IMR-90 (cell line): ENCODE data around the gene C10orf90. TPM values are rescaled to one million over a fixed set of nuclear protein-coding genes. Genes with fewer than 3 reads are reported as not detected.

Experiments used
- ATAC-seq: fragments of 200-7000 bp; cut with Tn5 transposase; 2 replicates; pipeline ENCODE4 v1.9.1; 2020; ENCODE audit warnings: low read depth, mild to moderate bottlenecking, moderate library complexity
- Bru-seq: library from RNA; stranded (reverse); fragments of 400-500 nt; gene quantifications from one replicate; lab custom pipeline; 2021; lab: Mats Ljungman, UMichigan
- BruChase-seq, 2 experiments: library from RNA; stranded (reverse); fragments of 400-500 nt; gene quantifications; one replicate each; lab custom pipeline; 2021; lab: Mats Ljungman, UMichigan
- BruUV-seq: library from RNA; stranded (reverse); fragments of 400-500 nt; replicated peaks from 2 replicates; lab custom pipeline; 2021; lab: Mats Ljungman, UMichigan
- CTCF ChIA-PET: fragments of 300-600 bp; formaldehyde crosslinking; extraction: SDS; loops from one replicate; lab custom pipeline; 2021; ENCODE audit warnings: antibody characterized with exemption; lab: Yijun Ruan, JAX
- POLR2A ChIA-PET: fragments of 300-600 bp; sonication (Branson Sonifier 250); formaldehyde crosslinking; loops from one replicate; lab custom pipeline; 2022; ENCODE audit warnings: antibody characterized with exemption; ENCODE audit not compliant: unreplicated experiment; lab: Charles Lee
- DNase-seq: peaks from one replicate; pipeline ENCODE4 v3.0.0; 2013
- H2AFZ ChIP-seq: replicated peaks from 2 replicates; pipeline ENCODE3; 2013; ENCODE audit warnings: low read length, mild to moderate bottlenecking; ENCODE audit not compliant: poor library complexity
- H2AK5ac ChIP-seq: 2 replicates; pipeline ENCODE4 v1.6.1; 2013; ENCODE audit warnings: low read depth, low read length, inconsistent platforms
- H2AK9ac ChIP-seq: replicated peaks from 2 replicates; pipeline ENCODE3; 2013; ENCODE audit warnings: mild to moderate bottlenecking, low read depth, low read length, moderate library complexity; ENCODE audit not compliant: poor library complexity
- H2BK120ac ChIP-seq: 2 replicates; pipeline ENCODE4 v1.6.1; 2013; ENCODE audit warnings: low read depth, low read length, inconsistent platforms
- H2BK15ac ChIP-seq: 3 replicates; pipeline ENCODE4 v1.6.1; 2013; ENCODE audit warnings: low read depth, low read length, inconsistent platforms
- H2BK20ac ChIP-seq: 2 replicates; pipeline ENCODE4 v1.6.1; 2013; ENCODE audit warnings: low read depth, mild to moderate bottlenecking, inconsistent platforms, low read length, moderate library complexity
- H2BK5ac ChIP-seq: 2 replicates; pipeline ENCODE4 v1.6.1; 2013; ENCODE audit warnings: mild to moderate bottlenecking, low read depth, low read length, inconsistent platforms; ENCODE audit not compliant: poor library complexity, severe bottlenecking
- H3K14ac ChIP-seq: replicated peaks from 2 replicates; pipeline ENCODE4 v1.6.1; 2013; ENCODE audit warnings: low read depth, low read length, inconsistent platforms
- H3K18ac ChIP-seq: 2 replicates; pipeline ENCODE4 v1.6.1; 2013; ENCODE audit warnings: low read depth, low read length, control low read depth
- H3K23ac ChIP-seq: 2 replicates; pipeline ENCODE4 v1.6.1; 2013; ENCODE audit warnings: low read depth, low read length, inconsistent platforms
- H3K27ac ChIP-seq: 2 replicates; pipeline ENCODE4 v1.5.1; 2013; ENCODE audit warnings: mild to moderate bottlenecking, control low read depth, low read length; ENCODE audit not compliant: insufficient read depth
- H3K27me3 ChIP-seq: 2 replicates; pipeline ENCODE4 v1.6.1; 2013; ENCODE audit warnings: low read length; ENCODE audit not compliant: control insufficient read depth, insufficient read depth
- H3K36me3 ChIP-seq: 2 replicates; pipeline ENCODE4 v1.6.1; 2013; ENCODE audit warnings: low read length, mixed read lengths; ENCODE audit not compliant: control insufficient read depth, insufficient read depth
- H3K4ac ChIP-seq: 2 replicates; pipeline ENCODE4 v1.6.1; 2013; ENCODE audit warnings: low read depth, low read length, inconsistent platforms
- H3K4me1 ChIP-seq: 2 replicates; pipeline ENCODE4 v1.6.1; 2013; ENCODE audit warnings: low read length, mixed read lengths; ENCODE audit not compliant: control insufficient read depth, insufficient read depth
- H3K4me2 ChIP-seq: 2 replicates; pipeline ENCODE4 v1.6.1; 2013; ENCODE audit warnings: low read depth, mild to moderate bottlenecking, control low read depth, low read length, moderate library complexity
- H3K4me3 ChIP-seq: 2 replicates; pipeline ENCODE4 v1.5.1; 2013; ENCODE audit warnings: low read depth, mild to moderate bottlenecking, control low read depth, low read length, moderate library complexity; ENCODE audit not compliant: insufficient read depth
- H3K56ac ChIP-seq: 2 replicates; pipeline ENCODE4 v1.6.1; 2013; ENCODE audit warnings: low read length, inconsistent platforms; ENCODE audit not compliant: insufficient read depth; ENCODE audit errors: extremely low read depth
- H3K79me1 ChIP-seq, 2 experiments: 2 replicates each; pipeline ENCODE4 v1.6.1; 2013; ENCODE audit warnings: low read length in 2 of 2, inconsistent platforms in 1 of 2, low read depth in 1 of 2
- H3K9ac ChIP-seq: 2 replicates; pipeline ENCODE4 v1.6.1; 2013; ENCODE audit warnings: low read depth, low read length, control low read depth
- H3K9me1 ChIP-seq: 2 replicates; pipeline ENCODE4 v1.6.1; 2013; ENCODE audit warnings: low read length, inconsistent platforms; ENCODE audit not compliant: insufficient read depth
- H3K9me3 ChIP-seq: 2 replicates; pipeline ENCODE4 v1.6.1; 2013; ENCODE audit warnings: low read length; ENCODE audit not compliant: control insufficient read depth, insufficient read depth
- H4K20me1 ChIP-seq: 2 replicates; pipeline ENCODE4 v1.6.1; 2013; ENCODE audit warnings: low read length, inconsistent platforms; ENCODE audit not compliant: insufficient read depth
- H4K5ac ChIP-seq: 2 replicates; pipeline ENCODE4 v1.6.1; 2013; ENCODE audit warnings: mild to moderate bottlenecking, low read depth, low read length, control low read depth
- H4K8ac ChIP-seq, 2 experiments: 2 replicates each; pipeline ENCODE4 v1.6.1; 2013; ENCODE audit warnings: low read depth in 2 of 2, low read length in 2 of 2, control low read depth in 1 of 2, inconsistent platforms in 1 of 2
- H4K91ac ChIP-seq: 2 replicates; pipeline ENCODE4 v1.6.1; 2013; ENCODE audit warnings: low read depth, low read length, inconsistent platforms; ENCODE audit not compliant: insufficient read depth
- BHLHE40 ChIP-seq: fragments of 150-350 bp; IDR thresholded peaks from 2 replicates; pipeline ENCODE4 v1.6.1; 2016; ENCODE audit warnings: mild to moderate bottlenecking, low read depth, low read length
- CEBPB ChIP-seq: IDR thresholded peaks from 2 replicates; pipeline ENCODE4 v1.6.1; 2012; ENCODE audit warnings: low read depth, low read length, improper control_type of control experiment
- CHD1 ChIP-seq: IDR thresholded peaks from 2 replicates; pipeline ENCODE4 v1.6.1; 2012; ENCODE audit warnings: low read depth, low read length, improper control_type of control experiment
- MXI1 ChIP-seq: IDR thresholded peaks from 2 replicates; pipeline ENCODE4 v1.6.1; 2012; ENCODE audit warnings: low read depth, mild to moderate bottlenecking, low read length, moderate library complexity, borderline replicate concordance
- POLR2A ChIP-seq: IDR thresholded peaks from 2 replicates; pipeline ENCODE4 v1.6.1; 2012; ENCODE audit warnings: mild to moderate bottlenecking, low read depth, low read length
- WGBS, 2 experiments: methylation state at CpG; one replicate each; pipeline versions ENCODE4 v1.1.5 to v1.1.7; 2013; ENCODE audit warnings: missing lambda C conversion rate in 2 of 2; ENCODE audit not compliant: insufficient read length in 1 of 2; ENCODE audit errors: extremely low coverage in 2 of 2; 5-methylcytosine and 5-hydroxymethylcytosine counted together
- dilution Hi-C: fragments of 300-500 bp; cut with HindIII; formaldehyde crosslinking; loops from one replicate; pipeline ENCODE4 v1.14.3; 2018; ENCODE audit warnings: low sequenced_read_pairs; ENCODE audit not compliant: unreplicated experiment
- in situ Hi-C: fragments of 300-500 bp; cut with MboI; formaldehyde crosslinking; loops from 3 replicates; pipeline ENCODE4 v1.14.3; 2019; ENCODE audit warnings: low sequenced_read_pairs, inconsistent platforms, mixed read lengths
- intact Hi-C: fragments of 100-400 bp; cut with micrococcal nuclease; formaldehyde crosslinking; loops from 2 replicates; pipeline ENCODE4 v1.10.0; 2022
- long read RNA-seq: library from polyadenylated mRNA; unstranded; transcript quantifications from one replicate; pipeline ENCODE4 v2.0.0, GENCODE V29; 2021; ENCODE audit not compliant: unreplicated experiment
- polyA plus RNA-seq, 3 experiments: library from polyadenylated mRNA; depleted of rRNA; stranded (reverse); fragments of >200 nt; gene quantifications; 2 replicates each; pipeline ENCODE4 v1.2.3, GENCODE V29; 2012; ENCODE audit warnings: low replicate concordance in 1 of 3
- total RNA-seq: library from RNA; depleted of rRNA; stranded (reverse); fragments of >200 nt; gene quantifications from 2 replicates; pipeline ENCODE4 v1.2.3, GENCODE V29; 2012; rRNA removed
- TF ChIP-seq, protein P1 (sequence below): conservative IDR thresholded peaks from 2 replicates; pipeline ENCODE4 v1.5.1; 2012; ENCODE audit warnings: mild to moderate bottlenecking, low read depth, low read length, improper control_type of control experiment

C10orf90 gene, protein sequence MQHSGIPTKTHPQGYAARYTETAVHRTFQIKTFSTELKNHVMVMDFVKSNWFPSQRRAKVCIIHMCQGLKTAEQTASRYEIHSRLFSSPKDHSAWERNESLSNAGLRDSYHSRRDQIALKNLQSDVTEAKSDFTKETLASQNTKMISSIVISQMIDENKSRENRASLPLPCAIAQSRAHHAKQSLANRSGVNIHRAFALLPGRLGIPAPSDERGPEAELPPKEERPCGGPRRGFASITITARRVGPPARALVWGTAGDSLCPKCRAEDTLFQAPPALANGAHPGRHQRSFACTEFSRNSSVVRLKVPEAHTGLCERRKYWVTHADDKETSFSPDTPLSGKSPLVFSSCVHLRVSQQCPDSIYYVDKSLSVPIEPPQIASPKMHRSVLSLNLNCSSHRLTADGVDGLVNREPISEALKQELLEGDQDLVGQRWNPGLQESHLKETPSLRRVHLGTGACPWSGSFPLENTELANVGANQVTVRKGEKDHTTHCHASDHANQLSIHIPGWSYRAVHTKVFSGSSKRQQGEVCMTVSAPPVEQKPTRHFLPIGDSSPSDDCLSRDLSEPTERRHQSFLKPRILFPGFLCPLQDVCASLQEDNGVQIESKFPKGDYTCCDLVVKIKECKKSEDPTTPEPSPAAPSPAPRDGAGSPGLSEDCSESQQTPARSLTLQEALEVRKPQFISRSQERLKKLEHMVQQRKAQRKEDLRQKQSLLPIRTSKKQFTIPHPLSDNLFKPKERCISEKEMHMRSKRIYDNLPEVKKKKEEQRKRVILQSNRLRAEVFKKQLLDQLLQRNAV
- total RNA-seq (0.18 TPM in 1 of 2 replicates, not detected in the other), polyA plus RNA-seq (2012; rRNA removed) (0.05 TPM in 1 of 2 replicates, not detected in the other), Bru-seq, nascent RNA (percentile 5 among the genes with signal in this experiment), BruChase-seq, experiment 1, labeled RNA remaining after a 6-hour chase (percentile 2 among the genes with signal in this experiment), BruChase-seq, experiment 2, labeled RNA remaining after a 2-hour chase (percentile 2 among the genes with signal in this experiment)
- not detected in 2 replicates for polyA plus RNA-seq (2012; cell fraction: cytosol; rRNA removed)
- polyA plus RNA-seq (2012; cell fraction: nucleus; rRNA removed; ENCODE audit: low replicate concordance): 0.10 TPM in 1 of 2 replicates, not detected in the other
- long read RNA-seq: 0 reads

DNA sequence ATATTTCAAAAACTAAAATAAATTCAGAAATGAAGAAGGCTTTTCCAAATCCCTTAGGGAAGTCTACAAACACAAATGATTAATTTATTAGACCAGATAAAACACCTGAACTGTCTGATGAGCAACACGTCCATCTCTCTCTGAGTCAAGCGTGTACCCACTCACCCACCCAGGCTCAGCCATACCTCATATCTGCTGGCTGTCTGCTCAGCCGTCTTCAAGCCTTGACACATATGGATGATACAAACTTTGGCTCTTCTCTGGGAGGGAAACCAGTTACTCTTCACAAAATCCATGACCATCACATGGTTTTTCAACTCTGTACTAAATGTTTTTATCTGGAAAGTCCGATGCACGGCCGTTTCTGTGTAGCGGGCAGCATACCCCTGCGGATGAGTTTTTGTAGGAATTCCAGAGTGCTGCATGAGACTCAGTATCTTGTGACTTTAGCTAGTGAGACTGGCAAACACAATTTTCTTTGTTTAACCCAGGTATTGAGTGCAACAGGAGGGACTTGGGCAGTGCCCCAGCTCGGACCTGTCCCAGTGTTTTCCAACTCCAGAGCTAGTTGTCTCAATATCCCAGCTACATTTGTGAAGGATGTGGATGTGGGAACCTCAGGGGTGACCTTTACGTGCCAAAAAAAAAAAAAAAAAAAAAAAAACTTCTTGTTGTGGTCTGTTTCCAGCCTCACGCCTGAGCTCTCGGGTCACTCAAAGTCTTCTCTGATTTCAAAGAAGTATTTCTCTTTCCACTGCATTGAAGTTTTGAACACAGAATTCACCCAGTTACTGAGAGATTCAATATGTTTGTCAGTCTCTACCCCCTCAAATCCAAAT is at the start of gene C10orf90:
Gene C10orf90 (minus strand): TSS at position 638 of the 839 bp plus-strand sequence. CDS start 213 bp downstream, at position 425.
- H2AK9ac ChIP-seq: no peak within 1 kb of the TSS
- CTCF ChIA-PET: interaction anchor here (0.9 kb wide), 1 partner anchor 12 kb away, joined by 3 read pairs; no protein-coding TSS in a partner anchor
- H3K4me3 ChIP-seq: no peak within 1 kb of the TSS
- no peak within 1 kb of the TSS for H3K27ac ChIP-seq
- dilution Hi-C loops (no loop called here), in situ Hi-C loops (no loop called here), intact Hi-C loops (no loop called here)
- ATAC-seq: no peak
- no peak within 1 kb of the TSS for H2BK20ac ChIP-seq
- no peak within 1 kb of the TSS for H3K4me2 ChIP-seq
- H4K20me1 ChIP-seq: no peaks in the 10 kb centered on the region
- no peaks in the 10 kb centered on the region for H3K79me1 ChIP-seq
- H4K5ac ChIP-seq: no peak within 1 kb of the TSS
- H2BK120ac ChIP-seq: no peak within 1 kb of the TSS
- H4K8ac ChIP-seq: no peak within 1 kb of the TSS
- H4K91ac ChIP-seq: no peak within 1 kb of the TSS
- no peak within 1 kb of the TSS for H2BK5ac ChIP-seq
- POLR2A ChIA-PET: no interaction called here
- 60% methylated on average over 2 of the region's 12 CpGs; no CpG with 5 or more reads in 1 of the 2 experiments for WGBS, 2 experiments
- H3K56ac ChIP-seq: no peak within 1 kb of the TSS
- no peaks in the 10 kb centered on the region for H3K9me1 ChIP-seq
- no peak within 1 kb of the TSS for H3K9ac ChIP-seq
- H2BK15ac ChIP-seq: no peak within 1 kb of the TSS
- H3K23ac ChIP-seq: no peak within 1 kb of the TSS
- DNase-seq: no peak
- H2AFZ ChIP-seq: no peak within 1 kb of the TSS
- no TSS peak for BruUV-seq
- no peaks in the 10 kb centered on the region for H3K27me3 ChIP-seq
- TF ChIP-seq CHD1: no peak
- TF ChIP-seq, protein P1, sequence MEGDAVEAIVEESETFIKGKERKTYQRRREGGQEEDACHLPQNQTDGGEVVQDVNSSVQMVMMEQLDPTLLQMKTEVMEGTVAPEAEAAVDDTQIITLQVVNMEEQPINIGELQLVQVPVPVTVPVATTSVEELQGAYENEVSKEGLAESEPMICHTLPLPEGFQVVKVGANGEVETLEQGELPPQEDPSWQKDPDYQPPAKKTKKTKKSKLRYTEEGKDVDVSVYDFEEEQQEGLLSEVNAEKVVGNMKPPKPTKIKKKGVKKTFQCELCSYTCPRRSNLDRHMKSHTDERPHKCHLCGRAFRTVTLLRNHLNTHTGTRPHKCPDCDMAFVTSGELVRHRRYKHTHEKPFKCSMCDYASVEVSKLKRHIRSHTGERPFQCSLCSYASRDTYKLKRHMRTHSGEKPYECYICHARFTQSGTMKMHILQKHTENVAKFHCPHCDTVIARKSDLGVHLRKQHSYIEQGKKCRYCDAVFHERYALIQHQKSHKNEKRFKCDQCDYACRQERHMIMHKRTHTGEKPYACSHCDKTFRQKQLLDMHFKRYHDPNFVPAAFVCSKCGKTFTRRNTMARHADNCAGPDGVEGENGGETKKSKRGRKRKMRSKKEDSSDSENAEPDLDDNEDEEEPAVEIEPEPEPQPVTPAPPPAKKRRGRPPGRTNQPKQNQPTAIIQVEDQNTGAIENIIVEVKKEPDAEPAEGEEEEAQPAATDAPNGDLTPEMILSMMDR: no peak
- TF ChIP-seq MXI1: no peak
- TF ChIP-seq POLR2A: no peak
- TF ChIP-seq CEBPB: no peak
- TF ChIP-seq BHLHE40: no peak
- no peaks in the 10 kb centered on the region; the same call in 1 of the 2 replicates for H3K9me3 ChIP-seq
- no peaks in the 10 kb centered on the region for H3K36me3 ChIP-seq
- H3K18ac ChIP-seq: no peak within 1 kb of the TSS
- no peak within 1 kb of the TSS for H3K14ac ChIP-seq
- no peaks in the 10 kb centered on the region for H3K4me1 ChIP-seq
- no peak within 1 kb of the TSS for H3K4ac ChIP-seq
- H2AK5ac ChIP-seq: no peak within 1 kb of the TSS
